ENCODE data around the gene SLC6A1.

Gene SLC6A1

DNA sequence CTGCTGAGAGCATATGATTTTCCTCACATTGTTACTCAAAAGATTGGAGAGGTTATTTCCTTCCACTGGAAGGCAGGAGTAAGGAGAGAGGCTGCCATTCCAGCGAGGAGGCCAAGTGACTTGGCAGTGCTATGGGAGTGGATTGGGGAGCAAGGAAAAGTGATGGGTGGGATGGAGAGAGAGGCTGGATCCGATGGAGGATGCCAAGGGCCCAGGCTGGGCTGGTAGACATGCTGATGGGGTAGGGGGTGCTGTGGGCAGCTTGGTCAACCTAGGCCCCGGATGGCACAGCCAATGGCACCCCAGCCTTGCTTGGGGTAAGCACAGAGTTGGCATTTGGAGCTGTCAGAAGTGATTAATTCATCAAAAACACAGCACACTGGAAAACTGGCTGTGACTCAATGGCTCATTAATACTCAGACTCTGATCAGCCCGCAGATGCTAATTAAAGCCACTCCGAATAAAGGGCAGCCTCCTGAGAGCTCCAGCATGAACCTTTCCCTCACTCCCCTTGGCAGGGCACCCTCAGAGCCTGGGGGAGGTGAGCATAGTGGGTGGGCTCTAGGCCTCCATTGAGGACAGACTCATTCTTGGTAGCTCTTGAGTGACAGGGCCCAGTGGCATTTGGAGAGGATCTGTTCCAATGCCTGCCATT is 22.1 kb upstream of the SLC6A1 start:
- DNase-seq (ENCODE audit: low spot score): no peak

DNA sequence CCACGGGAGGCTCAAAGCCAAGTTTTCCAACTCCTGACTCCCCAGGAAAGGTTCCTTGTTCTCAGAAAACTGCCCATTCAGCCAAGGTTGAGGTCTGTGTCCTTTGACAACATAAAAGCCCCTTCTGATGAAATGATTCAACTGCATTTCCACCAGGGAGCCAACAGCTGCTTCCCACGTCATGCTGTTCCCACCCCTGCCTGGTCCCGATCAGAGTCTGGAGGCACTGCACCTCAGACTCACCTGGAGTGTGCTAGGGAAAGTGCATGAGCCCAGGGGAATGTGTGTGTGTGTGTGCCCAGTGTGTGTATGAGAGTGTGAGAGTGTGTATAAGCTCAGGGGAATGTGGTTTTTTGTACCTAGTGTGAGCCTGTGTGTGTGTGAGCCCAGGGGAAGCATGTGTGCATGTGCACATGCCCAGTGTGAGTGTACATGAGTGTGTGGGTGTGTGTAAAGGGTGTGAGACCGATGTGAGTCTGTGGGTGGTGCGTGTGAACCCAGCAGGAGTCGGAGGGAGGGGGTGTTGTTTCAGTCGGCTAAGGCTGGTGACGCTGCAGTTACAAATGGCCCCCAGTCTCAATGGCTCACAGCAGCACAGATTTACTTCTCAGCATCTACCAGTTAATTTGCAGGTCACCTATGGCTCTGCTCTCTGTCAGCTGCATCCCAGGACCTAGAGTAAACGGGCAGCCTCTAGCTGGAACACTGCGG is 20.3 kb upstream of the SLC6A1 start:
- no peak for DNase-seq (ENCODE audit: low spot score)

DNA sequence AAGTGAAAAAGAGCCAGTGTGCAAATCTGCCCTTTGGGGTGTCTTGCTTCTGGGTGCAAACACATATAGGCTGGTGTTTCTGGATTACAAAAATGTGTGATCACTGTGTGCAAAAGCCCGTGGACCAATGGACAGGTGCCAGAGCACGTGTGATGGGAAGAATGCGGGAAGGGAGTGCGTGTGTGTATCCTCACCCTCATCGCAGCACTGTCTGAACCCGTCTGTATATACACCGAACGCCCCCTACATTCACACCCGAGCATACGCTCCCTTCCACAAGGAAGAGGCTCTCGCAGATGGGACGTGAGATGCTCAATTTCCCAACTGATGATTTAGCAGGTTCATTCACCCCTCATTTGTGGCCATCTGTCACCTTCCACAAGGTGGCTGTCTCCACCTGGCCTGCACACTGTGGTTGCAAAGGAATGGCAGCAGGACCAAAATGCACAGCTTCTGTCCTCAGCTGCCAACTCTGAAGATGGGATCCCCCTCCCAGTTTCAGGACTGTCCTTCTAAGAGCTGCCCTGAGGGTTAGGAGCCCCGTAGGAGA is 19.4 kb upstream of the SLC6A1 start:
- no peak for DNase-seq (ENCODE audit: low spot score)

DNA sequence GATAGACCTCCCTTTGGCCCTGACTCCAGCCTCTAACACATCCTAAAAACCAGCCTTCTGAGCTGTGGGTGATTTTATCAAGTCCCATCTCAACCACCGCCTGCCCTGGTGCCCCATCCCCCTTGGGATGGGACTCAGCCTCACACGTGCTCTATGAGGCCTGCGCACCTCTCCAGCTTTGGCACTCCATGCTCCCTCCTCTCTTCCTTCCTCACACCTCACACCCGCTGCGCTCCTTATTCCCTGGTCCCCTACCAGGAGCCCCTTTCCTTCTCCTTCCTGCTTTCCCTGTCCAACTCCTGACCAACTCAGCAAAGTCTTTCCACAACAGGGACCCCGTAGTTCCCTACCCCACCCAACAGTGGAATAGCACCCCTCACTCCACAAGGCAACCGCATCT is 18.4 kb upstream of the SLC6A1 start:
- no peak for DNase-seq (ENCODE audit: low spot score)

DNA sequence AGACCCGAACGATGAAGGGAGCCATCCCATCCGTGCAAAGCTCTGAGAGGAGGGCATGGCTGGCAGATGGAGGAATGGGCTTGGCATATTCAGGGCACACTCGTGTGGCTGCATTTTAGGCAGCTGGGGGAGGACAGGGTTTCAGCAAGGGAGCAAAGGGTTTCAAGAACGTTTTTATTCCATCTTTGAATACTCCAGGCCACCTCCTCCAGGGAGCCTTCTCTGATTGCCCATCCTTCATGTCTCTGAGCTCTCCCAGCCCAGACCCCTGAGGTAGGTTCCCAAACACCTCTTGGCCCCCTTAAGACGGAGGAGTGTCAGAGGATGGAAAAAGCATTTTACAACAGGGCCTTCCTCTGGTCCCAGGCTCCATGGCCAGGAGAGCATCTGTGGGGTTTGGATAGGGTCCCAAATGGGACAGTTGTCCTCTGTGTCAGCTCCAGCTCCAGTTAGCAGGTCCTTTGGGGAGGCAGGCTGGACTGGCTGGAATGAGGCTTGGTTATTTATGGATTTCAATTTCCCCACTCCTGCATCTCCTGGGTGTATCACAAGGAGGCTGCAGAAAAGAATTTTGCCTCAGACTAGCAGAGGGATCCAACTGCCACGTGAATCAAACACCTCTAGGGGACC is 17.7 kb upstream of the SLC6A1 start:
- no peak for DNase-seq (ENCODE audit: low spot score)

DNA sequence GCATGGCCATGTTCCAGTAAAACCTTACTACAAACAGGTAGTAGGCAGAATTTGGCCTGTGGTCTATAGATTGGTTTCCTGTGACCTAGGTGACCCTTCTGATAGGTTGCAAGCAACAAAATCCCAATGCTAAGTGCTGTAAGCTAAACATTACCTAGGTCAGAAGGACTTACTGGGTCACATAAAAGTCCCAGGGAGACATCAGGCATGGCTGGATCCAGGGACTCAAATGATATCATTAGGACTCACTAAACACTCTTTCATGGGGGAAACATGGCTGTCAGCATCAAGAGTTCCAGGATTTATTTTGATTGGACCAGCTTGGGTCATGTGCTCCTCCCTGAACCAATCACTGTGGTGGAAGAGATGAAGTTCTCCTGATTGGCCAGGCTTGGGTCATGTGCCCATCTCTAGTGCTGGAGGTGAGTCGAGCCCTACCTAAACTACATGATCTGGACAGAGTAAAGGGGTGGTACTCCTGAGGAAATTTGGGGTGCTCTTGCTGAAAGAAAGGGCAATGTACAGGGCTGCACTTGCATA is 16.8 kb upstream of the SLC6A1 start:
- DNase-seq (ENCODE audit: low spot score): no peak

DNA sequence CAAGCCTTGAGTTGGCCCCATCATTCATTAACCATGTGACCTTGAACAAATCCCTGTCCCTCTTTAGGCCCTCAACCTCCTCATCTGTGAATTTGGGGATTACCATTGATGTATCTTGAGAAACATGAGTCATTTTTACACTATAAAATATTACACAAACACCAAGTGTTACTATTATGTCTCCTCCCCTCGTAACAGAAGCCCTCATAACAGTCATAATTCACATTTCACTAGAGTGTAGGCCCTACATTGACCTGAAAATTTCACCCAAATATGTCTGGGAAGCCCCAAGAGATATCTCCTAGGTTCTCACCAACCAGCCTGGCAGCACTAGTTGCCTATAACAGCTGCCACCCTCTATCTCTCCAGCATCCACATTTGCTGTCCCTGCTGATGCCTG is 15.8 kb upstream of the SLC6A1 start:
- no peak for DNase-seq (ENCODE audit: low spot score)

DNA sequence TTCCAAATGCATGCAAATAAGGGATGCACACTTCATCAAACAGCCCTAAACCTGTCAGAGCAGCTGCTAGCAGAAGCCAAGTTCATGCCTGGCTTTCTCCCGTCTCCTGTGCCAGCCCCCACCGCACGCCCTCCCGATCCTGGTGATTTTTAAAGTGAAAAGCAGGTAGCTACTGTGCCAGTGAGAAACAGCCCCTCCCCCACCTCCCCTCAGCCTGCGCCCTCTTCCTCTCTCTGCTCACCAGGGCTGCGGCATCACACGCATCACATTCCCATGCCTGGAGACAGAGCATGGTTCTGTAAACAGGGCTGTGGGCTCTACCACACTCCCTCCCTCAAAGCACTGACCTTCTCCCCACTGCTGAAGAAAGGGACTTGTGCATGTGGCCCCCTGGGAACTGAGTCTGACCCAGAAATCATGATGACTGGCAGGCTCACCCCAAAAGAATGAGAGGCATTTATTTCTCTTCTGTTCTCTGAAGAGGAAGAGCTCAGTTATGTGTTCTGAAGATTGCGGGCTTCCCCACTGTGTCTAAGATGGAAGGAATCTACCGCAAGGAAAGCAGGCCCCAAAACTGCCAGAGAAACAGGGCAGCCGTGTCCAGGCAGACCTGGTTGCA is 14.5 kb upstream of the SLC6A1 start:
- no peak for DNase-seq (ENCODE audit: low spot score)

DNA sequence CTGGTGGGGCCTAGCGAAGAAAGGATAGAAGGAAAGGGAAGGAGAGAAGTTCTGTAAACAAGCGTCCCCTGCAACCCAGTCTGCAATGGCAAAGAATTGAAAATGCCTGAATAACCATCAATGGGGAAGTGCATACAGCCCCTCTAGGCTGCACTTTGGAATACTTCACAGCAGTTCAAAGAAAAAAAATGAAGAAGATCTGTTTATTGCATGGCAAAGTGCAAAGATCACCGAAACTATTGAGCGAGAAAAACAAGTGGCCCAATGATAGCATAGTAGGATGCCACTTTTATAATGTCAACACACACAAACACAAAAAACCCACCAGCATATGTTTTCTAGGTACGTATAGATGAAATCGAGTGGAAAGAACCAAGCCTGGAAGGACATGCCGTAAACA is 13.6 kb upstream of the SLC6A1 start:
- no peak for DNase-seq (ENCODE audit: low spot score)

DNA sequence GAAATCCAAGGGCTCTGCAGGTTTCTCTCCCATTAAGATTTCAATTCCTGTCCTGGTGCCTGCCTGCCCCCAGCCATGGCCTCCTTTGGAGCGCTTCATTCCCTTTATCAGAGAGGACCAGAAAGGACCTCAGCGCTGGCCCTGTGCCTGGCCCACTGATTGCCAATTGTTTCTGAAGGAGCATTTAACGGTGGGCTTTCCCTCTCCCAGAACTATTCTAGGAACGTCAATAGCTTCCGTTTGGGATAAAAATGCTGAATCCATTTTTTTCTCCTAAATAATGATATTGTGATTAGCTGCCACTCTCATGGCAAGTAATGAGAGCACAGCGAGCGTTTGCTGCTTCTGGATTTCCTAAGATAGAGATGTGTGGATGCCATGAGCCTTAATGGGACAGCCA is 12.2 kb upstream of the SLC6A1 start:
- DNase-seq (ENCODE audit: low spot score): no peak

DNA sequence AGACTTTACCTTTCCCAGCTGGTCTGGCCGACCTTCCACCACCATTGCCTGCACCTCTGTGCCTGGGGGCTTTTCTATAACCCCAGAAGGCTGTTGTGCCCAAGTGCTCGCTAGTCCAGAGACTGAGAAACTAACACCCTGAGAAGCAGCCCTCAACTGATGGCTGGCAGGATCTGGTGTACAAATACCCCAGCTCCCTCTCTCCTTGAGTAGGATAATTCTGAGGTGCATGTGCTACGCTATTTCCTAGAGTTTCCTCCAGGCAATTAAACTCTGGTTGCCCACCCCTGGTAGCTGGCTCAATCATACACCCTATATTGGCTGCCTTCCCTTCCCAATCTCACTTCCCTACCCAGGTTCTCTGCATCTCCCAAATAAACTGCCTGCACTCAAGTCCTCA is 11.5 kb upstream of the SLC6A1 start:
- no peak for DNase-seq (ENCODE audit: low spot score)

DNA sequence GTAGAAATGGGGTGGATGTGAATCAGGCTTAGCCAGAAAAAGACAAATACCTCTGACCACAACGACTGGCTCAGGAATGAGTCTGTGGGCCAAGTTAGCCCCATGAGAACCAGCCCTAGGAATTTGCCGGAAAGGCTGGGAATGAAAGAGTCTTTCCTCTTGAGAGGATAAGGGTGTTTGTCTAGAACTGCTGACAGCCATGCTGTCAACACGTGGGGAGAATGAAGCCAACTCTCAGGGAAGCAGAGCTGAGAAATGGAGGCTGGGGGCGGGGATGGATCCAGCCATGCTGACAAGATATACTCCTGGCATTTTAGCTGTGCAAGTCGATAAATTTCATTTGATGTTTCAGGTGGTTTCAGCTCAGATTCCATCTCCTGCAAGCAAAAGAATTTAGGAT is 10.6 kb upstream of the SLC6A1 start:
- no peak for DNase-seq (ENCODE audit: low spot score)

DNA sequence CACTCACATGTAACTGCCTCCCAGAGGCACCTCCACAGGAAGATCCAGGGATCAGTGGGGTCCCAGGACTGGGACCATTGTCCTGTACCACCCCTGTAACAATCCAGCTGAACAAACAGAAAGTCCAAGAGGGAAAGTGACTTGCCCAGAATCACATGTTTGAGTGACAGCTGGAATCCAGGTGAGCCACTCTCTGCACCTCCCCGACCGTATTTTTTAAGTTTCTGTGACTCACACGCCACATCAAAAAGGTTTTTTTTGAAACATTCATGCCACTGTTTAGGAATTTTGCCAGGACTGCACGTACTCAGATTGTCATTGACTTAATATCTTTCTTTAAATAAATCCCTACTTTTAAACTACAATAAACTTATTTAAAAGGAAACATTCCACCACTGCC is 9.8 kb upstream of the SLC6A1 start:
- no peak for DNase-seq (ENCODE audit: low spot score)

DNA sequence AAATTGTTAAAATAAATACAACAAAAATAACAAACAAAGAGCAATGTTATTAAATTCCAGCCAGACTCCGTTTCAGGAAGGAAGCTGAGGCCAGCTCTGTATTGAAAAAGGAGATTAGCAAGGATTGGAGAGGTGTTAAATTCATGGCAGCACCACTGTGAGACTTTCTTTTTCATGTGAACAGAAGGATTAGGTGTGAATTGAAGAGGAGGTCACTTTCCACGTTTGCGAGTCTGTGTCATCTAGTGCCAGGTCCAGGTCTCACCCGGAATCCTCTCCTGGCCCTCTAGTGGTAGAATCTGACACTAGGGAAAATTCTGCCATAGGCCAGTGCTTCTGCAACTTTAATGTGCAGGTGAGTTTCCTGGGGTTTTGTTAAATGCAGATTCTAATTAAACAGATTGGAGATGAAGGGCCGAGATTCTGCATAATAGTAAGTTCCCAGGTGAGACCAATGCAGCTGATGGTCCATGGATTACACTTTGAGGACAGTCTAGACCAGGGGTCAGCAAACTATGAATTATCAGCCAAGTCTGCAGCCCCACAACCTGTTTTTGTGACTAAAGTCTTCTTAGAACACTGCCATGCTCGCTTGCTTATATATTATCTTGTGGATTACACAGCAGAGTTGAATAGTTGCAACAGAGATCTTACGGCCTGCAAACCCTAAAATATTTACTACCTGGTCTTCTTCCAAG is 9.2 kb upstream of the SLC6A1 start:
- DNase-seq (ENCODE audit: low spot score): peak; percentile 87

DNA sequence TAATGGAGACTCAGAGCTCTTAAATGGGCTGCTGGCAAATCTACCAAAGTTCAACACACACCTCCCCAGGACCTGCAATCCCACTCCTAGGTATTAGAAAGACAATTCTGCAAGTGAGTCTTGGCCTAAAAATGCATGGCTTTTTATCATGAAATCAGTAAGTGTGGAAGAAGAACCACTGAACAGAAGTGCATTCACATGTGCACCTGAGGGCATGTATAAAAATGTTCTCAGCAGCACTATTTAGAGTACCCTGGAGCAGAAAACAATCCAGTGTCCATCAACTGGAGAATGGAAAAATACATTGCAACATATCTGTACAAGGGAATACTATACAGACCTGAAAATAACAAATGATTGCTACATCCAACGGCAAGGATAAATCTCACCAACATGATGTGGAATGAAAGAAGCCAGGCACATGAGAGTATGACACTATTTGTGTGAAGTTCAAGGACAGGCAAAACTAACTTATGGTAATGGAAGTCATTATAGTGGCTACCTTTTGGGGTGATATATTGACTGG is 8.1 kb upstream of the SLC6A1 start:
- DNase-seq (ENCODE audit: low spot score): no peak

DNA sequence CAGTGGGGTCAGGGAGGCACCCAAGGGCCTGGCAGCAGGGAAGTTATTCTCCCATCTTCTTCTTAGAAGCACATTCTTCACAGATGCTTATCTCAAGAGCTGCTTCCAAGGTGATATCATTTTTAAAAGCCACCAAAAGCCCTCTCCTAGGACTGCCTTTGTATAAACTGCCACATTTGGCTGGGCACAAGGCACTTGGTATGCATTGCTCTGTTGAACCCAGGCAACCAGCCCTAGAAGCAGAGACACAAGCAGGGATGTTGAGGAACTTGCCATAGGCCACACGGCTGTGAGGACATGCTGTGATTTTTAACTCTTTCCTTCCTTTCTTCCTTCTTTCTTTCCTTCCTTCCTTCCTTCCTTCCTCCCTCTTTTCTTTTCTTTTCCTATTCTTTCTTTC is 7.4 kb upstream of the SLC6A1 start:
- no peak for DNase-seq (ENCODE audit: low spot score)

DNA sequence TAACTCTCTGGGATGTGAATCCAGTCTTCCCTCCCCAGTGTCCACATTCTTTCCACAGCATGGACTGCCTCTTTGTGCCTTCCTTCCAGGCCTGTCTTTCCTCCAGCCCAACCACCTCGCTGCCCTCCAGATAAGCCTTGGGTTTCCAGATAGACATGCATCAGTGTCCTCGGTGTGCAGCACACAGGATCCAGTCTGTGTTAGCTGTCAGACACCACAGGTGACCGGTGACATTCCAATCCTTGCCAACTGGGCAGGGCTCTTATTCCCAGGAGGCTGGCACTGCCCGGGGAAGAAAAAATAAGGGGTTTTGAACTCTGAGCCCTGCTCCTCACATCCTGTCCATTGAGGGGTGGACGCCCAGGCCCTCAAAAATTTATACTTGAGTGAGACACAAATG is 6.0 kb upstream of the SLC6A1 start:
- no peak for DNase-seq (ENCODE audit: low spot score)

DNA sequence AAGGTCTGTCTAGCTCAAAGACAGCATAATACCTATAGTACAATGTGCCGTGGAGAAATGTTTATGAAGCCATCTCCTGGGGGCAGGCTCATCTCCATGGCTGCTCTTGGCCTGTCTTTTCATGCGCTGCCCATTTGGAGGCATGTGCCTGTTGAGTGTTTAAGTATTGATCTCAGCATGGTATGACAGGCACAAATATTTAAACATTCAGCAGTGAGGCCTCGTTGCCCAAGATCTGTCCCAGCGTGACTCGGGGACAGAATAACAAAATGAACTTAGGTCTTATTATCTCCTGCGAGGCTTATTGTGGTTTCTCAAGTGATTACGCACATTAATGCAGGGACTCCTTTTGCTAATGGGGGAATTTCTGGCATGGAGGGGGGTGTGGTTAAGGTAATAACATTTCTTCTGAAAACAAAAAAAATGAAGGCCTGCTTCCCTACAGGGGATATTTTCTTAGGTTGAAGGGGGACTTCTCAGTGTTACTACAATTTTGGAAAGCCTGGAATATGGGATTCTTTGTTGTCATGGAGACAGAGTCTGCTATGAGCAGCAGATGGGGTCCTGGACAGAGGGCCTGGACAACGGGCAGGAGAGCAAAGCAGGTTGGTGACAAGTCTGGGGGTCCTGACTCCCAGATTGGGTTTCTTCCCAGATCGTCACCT is 4.4 kb upstream of the SLC6A1 start:
- DNase-seq (ENCODE audit: low spot score): no peak

DNA sequence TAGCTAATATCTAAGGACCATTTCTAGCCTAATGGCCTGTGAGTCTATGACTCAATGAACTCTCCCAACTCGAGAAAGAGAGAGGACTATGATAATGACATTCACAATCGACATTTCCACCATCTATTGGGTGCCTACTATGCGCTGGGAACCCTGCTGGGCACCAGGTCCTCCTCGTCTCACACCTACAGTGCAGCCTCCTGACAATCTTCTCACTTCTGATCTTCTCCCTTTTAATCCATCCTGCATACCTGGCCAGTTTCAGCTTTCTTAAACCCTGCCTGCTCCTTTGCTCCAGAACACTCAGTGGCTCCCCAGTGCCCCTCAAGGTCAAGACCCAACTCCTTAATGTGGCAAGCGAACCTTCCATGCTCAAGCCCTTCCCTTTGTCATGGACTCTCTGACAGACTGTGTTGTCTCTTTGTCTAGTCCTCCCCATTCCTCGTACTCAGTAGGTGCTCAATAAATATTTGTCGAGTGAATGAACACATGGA is 3.5 kb upstream of the SLC6A1 start:
- DNase-seq (ENCODE audit: low spot score): no peak

DNA sequence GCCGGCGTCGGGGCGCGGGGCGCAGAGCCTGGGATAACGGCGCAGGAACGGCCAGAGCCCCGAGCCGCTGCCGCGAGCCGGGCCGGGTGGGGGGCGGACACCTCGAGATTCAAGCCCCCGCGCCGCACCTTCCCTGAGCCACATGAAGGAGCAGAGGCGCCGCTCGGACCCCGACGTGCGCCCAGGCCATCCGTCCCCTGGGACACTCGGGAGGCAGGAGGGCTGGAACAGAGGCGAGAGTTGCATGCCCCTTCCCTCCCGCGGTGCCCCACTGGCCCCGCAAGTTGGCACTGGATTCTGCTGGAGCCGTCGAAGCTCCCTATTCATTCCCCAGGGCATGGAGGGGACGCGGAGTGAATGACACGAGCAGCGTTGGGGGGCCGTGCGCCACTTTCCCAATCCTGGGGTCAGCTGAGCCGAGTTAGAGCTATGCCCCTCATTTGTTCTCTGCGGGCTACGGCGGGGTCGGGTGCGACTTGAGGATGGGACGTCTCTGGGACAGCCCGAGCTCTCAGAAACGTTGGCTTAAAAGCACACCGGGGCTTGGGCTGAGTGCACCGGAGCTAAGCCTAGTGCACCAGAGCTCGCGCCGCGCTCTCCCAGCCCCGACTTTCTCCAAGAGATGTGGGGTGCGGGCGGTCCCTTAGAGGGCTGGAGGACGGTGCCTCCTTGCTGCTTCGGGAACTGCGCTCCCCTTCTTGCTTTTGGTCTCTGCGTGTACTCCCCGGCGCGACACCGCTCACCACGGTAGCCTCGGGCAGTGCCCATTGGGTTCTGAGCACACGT is 588 bp downstream of the SLC6A1 start:
- no peak for DNase-seq (ENCODE audit: low spot score)
